A673 (cell line): ENCODE data around the gene TEX12.

ENCODE experiments used
- EZH2 ChIP-seq: fragments of 200-600 bp; sonication (generic); IDR thresholded peaks from 2 replicates; pipeline ENCODE4 v1.6.1; 2017; ENCODE audit warnings: borderline replicate concordance, low read depth, mild to moderate bottlenecking, mixed read lengths, antibody characterized with exemption, low read length; ENCODE audit not compliant: poor library complexity, severe bottlenecking
- TF ChIP-seq, protein P1 (sequence below): fragments of 300-800, 200-600 bp; sonication (generic); conservative IDR thresholded peaks from 2 replicates; pipeline ENCODE4 v1.5.1; 2017; ENCODE audit warnings: low read depth, mild to moderate bottlenecking, antibody characterized with exemption, low read length, moderate library complexity, mixed read lengths

DNA sequence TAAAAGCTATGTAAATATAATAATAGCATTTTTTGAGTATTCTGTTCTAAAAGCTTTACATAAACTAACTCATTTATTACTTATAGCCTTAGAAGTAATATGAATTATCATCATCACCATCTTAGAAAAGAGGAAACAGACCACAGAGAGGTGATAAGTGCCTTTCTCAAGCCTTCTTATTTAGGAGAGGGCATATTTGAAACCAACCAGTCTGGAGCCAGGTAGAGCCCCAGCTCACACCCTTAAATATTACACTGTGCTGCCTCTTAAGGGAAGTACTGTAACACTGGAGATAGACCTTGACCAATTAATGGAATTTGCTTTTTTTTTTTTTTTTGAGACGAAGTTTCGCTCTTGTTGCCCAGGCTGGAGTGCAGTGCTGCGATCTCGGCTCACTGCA is 10.4 kb downstream of the TEX12 start:
- TF ChIP-seq, protein P1, sequence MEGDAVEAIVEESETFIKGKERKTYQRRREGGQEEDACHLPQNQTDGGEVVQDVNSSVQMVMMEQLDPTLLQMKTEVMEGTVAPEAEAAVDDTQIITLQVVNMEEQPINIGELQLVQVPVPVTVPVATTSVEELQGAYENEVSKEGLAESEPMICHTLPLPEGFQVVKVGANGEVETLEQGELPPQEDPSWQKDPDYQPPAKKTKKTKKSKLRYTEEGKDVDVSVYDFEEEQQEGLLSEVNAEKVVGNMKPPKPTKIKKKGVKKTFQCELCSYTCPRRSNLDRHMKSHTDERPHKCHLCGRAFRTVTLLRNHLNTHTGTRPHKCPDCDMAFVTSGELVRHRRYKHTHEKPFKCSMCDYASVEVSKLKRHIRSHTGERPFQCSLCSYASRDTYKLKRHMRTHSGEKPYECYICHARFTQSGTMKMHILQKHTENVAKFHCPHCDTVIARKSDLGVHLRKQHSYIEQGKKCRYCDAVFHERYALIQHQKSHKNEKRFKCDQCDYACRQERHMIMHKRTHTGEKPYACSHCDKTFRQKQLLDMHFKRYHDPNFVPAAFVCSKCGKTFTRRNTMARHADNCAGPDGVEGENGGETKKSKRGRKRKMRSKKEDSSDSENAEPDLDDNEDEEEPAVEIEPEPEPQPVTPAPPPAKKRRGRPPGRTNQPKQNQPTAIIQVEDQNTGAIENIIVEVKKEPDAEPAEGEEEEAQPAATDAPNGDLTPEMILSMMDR, result no peak
- TF ChIP-seq EZH2, result no peak
